NOMO-1 treated with dmso at 0.1 percent for 144 hours (cell line): ENCODE data around the gene SLC1A2.

ENCODE experiments used
- DNase-seq: peaks from one replicate; lab custom pipeline; 2025; ENCODE audit not compliant: unreplicated experiment; lab: John Stamatoyannopoulos, UW

The SLC1A2 gene

DNA sequence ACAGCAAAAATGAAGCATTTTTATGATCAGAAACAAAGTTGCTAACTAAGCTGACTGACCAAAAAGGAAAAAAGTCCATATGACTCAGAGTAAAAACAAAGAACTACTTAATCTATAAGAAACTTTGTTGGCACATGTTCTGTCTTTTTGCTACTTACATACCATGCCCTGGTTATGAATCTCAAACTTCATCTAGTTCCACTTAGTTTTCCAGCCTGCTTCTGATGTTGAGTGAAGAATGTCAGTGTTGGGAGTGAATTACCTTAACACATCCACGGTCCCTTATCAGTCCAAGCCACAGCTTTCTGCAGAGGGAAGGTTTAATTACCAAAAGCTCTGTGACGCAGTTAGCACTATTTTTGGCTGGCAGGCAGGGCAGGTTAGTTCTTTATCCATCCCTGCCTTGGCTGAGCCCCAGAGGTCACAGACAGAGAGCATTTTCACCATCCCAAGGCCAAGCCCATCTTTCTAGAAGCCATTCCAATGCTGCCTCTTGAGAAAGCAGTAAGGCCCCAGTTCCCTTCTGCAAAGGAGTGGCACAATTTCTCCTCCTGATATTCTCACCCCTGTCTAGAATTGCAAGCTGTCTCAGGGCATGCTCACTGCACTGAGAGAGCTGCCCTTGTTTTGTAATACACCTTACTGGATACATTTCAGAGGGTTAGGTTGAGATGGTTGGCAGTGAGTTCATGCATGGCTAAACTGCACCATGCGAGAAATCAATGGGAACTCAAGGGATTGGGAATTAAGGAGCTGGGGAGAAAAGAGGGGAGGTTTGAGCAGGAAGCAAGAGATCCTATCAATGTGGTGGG lies 67.1 kb downstream of the SLC1A2 start:
- DNase-seq, result no peak

DNA sequence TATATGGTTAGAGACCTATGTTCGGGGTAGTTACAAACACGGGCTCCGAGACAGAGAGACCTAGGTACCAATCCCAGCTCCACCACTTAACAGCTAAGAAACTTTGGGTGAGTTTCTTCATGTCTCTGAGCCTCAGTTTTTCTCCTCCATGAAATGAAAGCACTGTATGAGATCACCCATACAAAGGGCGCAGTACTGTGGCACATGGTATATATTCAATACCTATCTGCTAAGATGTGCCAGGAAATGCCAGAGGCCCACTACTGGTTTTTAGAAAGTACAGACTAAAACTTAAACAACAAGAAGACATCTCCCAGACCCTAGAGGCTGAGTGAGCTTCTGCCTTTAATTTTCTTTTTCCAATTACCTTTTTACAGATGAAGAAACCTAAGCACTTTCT lies 69.5 kb downstream of the SLC1A2 start:
- DNase-seq, result no peak

DNA sequence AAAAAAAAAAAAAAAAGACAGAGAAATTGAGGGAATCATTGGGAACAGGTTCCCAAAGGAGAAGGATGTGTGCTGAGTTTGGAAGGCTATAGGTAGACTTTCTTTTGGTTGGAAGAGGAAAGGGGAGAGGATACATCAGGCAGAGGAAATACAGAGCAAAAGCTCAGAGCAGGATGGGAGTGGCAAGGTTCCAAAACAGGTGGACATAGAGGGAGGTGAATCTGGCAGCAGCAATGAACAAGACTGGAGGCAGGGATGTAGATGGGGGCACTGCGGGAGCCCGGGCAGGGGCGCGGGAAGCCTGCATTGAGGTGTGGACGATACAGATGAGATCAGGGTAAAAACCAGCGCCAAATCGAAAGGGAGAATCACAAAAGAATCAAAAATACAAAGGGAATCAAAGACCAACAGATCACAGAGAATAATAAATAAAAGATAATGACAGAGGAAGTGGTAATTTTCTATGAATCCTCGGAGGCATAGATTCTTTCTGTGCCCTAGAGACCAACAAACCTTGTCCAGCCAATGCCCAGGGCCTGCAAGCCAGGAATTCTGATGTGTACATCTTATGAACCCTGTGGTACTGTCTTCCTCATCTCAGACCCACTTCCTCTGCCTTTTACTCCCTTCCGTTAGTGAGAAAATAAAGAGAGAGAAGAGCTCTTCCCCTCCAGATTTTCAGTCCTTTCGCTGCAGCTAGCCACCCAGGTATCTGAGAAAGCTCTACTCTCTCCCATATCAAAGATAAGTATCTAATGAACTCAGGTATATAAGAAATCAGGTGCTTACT lies 70.3 kb downstream of the SLC1A2 start:
- DNase-seq, result no peak

DNA sequence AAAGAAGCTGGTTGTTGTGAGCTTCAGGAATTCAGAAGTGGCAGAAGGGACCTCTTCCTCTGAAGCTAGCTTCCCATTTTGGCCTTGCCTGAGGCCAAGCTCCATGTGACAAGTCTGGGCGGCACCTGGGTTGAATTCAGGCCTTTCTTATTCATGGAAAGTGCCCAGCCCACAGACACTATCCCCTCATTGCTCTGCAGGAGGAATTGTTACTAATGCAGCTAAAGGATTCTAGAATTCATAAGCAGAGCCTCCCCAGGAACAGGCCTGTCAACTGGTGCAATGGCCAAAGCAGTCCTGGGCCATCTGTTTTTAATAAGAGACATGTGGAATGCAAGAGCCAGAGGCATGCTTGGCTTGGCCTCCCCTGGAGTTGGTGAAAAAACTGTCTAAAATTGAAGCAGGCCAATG lies 71.4 kb downstream of the SLC1A2 start:
- no peak for DNase-seq

DNA sequence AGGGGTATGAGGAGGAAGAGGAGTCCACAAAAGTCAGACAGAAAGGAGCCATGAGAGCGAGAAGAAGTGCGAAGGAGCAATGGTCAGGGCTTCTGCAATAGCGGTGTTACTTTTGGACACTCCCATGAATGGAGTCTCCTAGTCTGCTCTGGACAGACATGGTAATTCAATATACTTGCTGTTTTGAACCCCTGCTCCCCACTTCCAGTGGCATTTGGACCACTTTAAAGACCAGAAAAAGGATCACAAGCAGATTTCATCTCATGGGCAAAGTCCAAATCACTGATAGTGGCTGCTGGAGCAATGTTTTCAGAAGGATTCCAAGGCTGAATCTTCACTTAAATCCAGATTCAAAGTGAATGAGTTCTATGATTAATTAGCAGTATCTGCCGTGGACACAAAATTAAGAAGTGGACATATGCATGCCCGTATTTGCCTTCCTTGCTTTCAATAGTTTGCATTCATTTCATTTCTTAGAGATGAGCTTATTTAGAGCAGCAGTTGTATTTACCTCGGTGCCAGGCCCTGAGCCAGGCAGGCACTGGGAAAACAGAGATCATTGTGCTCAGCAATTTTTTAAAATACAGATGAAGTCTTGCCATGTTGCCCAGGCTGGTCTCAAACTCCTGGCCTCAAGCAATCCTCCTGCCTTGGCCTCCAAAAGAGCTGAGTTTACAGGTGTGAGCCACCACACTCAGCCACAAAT lies 72.0 kb downstream of the SLC1A2 start:
- DNase-seq, result no peak

DNA sequence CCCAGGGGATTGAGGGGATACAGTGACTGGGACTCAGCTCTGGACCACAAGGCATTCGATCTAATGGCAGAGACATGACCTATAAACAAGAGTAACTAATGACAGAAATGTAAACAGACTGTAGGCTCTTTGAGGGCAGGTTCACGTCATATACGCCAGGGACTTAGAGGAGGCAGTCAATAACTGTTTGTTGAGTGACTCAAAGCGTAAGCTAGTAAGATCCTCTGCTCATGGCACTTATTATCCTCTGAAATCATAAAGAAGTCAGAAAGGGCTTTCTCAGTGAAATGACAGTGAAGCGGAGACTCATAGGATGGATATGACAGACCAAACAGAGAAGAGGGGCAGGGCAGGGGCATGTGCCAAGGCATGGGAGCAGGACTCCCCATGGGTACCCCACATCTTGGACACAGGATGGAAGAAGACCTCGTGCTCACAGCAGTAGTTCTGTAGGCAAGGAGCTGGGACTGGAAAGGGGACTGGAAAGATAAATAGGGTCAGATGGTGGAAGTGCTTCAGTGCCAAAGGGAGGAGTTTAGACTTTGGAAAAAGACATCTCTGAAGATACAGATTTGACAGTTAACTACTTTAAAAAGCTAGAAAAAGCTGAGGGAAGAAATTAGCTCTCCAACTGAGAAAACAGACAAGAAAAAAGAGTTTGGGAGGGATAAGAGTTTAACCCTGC lies 72.7 kb downstream of the SLC1A2 start:
- DNase-seq, result no peak

DNA sequence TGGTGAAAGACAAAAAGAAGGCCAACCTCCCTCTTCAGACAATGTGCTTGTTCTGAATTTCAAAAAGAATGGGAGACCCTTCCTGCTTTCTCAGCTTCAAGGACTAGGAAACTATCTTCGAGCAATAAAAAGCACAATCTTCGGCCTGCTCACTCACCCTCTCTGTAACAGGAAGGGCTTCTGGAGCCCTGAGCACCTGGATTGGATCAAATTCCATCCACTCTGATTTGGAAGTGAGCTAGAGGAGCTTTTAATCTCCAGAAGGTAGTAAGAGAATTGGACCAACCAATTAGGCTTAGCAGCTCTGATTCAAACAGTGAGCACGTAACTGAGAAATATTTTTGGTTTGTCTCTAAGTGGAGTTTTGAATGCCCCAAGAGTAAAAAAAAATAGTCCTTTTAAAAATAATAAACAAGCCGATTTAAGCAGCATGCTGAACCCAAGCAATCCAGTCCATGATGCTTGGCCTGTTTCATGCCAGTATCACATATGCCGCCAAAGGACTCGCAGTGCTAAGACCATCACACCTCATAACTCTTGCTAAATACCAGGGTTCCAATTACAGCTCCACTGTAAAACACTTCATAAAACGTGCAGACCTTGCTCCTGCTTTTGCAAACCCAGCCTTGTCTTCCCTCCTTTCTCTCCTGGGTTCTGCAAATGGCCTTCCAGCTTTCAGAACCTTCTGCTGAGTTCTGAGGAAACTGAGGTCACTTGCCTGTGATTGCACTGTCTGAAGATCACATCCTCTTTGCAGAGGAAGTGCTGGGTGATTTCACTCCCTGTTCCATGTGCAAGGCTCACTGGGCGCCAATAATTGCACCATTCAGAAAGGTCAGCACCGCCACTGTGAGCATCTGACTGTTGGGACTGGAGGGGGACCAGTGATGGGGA lies 74.4 kb downstream of the SLC1A2 start:
- peak; percentile 34 for DNase-seq

DNA sequence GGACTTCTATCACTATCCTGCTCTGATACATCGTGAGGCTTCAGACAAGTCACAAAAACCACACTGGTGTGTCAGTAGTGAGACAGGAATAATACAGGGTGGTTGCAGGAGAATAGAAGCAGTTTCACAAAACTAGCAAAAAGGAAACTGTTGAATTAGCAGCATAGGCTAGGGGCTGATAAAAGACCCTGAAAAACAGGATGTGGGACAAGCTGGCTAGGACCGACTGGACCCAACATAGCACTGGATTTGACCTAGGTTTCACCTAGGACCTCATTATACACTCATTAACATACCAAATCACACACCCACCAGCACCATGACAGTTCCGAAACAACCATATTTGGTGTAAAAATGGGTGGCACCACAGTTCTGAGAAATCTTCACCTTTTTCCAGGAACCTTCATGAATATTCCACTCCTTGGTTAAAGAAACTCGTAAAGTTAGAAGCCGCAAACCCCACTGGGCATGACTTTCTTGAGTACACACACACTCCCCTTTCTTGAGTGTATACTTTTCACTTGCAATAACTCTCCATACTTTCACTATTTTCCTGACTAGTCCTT lies 76.2 kb downstream of the SLC1A2 start:
- DNase-seq, result no peak

DNA sequence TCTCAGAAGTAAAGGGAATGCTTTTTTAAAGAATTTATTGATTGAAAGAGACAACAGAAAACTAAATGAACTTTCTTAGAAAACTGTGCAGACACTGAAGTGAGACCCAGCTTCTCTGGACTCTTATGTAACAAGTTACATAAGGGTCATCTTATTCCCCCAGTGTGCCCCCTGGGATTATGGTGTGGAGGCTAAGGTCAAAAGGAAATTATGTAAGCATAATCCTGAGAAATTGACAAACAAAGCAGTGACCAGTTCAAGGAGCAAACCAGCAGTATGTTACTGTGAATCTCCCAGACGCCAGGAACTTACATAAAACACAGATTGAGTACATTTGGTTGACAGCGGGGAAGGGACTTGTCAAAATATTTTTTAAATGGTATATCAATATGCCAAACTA lies 78.6 kb downstream of the SLC1A2 start:
- DNase-seq, result no peak

DNA sequence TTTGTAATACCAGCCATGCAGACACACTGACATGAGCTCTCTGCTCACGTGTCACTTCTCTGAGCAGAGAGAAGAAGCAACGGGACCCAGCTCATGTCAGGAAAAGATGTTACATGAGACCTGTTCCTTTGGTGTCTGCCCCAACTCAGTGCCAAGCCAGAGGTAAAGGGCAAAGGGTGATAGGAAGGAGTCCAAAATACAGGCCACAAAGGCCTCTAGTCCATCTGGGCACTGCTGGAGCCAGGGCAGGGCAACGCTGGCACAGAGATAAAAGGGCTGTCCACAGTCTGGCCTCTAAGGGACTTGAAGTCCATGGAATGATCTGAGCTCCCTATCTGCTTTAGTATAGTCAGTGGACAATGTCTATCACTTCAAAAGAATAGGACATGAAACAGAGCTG lies 79.3 kb downstream of the SLC1A2 start:
- no peak for DNase-seq

DNA sequence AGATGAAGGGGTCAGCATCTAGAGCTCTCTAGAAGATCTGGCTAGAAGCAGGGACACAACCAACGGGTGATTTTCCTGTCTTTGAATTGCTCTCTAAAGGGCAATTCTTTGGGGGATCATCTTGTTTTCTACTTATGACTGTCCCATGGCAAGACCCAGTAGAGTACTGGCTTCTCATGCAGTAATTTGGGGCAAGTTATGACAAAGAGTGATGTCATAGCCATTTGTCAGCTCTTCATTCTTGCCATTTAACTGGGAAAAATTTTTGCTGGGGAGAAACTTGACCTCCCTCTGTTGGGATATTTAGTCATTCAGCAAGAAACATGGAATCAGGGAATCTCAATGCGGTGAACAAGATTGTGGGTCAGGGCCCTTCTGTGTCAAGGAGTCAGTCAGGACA lies 80.4 kb downstream of the SLC1A2 start:
- no peak for DNase-seq

DNA sequence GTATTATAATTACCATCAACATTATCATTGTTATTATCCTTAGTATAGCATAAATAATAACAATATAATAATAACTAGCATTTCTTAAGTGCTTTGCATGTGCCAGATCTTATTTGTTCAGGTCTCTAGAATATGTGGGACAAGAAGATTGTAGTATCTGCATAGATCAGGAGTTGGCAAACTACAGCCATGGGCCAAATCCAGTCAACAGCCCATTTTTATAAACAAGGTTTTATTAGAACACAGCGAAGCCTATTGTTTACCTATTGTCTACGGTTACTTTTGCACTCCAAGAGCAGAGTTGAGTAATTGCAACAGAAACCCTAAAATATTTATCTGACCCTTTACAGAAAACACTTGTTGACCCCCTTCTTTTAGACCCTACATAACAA lies 81.4 kb downstream of the SLC1A2 start:
- no peak for DNase-seq

DNA sequence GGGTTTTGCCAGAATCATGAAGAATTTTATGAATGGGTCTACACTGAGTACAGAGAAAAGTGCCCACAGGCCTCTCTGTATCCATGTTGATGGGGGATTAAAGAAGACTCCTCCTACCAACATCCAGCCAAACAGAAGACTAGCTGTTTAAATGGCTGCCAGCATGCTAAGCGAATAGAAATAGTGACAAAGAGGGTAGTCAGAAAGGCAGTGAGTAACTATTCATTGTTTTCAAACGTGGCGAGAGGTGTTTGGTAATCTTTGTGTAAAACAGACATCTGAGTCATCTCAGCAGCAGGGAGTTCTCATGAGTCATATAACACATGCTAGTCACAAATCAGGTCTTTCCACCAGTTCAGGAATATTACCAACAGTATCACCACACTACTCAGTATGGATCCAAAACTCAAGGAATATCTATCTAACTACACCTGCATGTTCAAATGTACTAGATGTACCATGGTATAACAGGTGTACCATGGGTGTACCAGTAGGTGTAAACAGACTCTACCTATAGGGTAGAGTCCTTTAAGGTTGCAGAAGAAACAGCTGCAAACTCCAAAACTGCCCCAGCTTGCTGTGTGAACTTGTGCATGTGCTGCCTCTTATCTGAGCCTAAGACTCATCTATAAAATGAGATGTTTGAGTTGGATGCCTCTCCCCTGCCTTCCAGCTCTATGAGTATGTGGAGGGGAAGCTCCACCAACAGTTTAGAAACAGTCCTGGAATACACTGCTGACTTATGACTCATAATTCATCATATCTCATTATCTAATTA lies 82.0 kb downstream of the SLC1A2 start:
- DNase-seq, result no peak

DNA sequence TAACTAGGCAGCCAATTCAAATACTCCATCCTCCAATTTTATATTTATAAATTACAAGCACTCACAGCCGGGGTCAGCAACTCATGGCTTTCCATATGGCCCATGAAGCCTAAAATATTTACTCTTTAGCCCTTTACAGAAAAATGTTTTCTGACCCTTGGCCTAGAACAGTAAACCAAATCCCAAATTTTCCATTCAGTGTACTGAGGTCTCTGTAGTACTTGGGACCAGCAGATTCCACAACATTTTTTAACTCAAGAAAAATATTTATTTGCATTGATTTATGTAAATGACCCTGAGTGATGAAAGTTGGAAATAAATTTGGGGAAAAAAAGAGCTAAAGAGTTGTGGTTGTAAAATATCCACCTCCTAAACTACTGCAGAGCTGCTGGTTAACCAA lies 82.6 kb downstream of the SLC1A2 start:
- no peak for DNase-seq

DNA sequence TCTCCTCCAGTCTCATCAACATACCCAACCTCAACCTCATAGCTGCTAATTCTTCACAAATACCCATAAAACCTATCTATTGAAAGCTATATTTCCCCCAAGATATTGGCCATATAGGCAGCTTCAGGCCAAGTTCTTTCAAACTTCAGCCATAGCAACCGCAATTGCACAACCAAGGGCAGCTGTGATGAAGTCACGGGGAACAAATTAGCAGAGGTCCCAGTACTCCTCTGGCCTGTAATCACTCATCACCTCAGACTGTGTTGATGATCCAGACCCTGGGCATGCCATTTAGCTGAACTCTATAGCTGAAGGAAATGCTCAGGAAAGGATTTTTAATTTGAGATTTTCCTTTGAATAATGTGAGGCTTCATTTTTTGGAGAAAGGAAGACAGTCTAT lies 84.1 kb downstream of the SLC1A2 start:
- no peak for DNase-seq

DNA sequence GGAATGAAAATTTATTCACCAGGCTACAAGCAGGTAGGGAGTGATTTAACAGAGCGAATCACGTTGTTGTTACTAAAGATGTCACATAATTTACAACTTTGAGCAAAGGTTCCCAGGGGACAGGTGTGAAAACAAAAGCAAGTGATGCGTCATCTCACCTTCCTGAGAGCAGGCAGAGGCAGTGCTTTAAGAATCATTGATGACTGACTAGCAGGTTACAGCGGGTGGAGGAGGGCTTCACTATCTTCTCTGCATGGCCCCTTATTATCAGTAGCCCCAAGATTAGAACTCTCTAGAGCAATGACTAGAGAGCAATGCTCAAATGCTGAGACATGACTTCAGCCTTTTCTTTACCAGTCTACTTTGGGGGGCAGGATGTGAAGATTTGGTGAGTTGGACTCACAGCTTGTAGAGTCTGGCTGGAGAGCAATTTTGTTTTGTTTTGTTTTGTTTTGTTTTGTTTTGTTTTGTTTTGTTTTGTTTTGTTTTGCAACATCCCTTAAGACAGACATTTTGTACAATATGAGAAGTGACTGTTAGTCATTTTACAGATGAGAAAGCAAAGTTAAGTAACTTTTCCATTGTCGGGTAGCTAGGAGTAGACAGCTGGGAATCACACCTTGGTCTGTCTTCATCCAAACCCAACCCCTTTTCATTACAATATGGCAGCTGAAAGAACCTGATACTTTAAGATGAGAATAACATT lies 84.8 kb downstream of the SLC1A2 start:
- no peak for DNase-seq

DNA sequence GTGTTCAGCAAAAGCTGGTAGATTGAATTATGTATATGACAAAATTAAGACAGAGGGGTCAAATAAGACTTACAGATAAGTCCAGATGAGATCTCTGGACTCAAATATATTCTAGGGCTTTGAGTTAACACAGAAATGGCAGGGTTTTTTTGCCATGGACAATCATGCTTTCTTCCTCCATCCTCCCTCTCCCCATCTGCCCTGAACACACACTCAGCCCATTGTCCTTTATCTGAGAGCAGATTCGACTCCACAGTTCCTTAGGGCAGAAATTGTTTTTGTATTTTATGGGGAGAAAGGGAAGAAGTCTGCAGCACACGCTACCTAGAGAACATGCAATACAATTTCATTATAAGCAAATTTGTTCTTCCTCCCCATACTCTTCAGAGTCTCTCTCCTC lies 86.8 kb downstream of the SLC1A2 start:
- DNase-seq, result no peak

DNA sequence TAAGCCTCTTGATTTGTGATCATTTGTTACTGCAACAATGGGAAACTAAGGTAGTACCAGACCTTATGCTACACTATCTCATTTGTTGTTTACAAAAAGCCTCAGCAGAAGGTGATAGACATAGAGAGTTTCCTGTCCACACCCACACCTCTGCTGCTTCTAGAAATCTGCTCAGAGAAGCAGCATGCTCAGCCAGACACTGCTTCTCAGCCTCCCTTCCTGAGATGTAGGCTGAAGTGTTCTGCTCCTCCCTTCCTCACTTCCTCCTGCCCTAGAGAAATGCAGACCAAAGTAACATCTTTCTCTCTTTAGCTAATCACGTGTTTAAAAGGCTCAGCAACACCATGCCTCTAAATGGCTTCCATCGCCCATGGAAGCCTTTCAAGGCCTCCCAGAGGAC lies 88.4 kb downstream of the SLC1A2 start:
- no peak for DNase-seq
